Muscle layer of colon (tissue), 2 donors: Measurements from ENCODE around the gene APIP.

Source experiments
- H3K27ac ChIP-seq: one replicate; pipeline ENCODE4 v1.7.0; 2013; ENCODE audit warnings: low read depth, mild to moderate bottlenecking, low read length, moderate library complexity
- H3K27me3 ChIP-seq, 2 donors: one replicate each; pipeline ENCODE4 v1.7.0; 2013; ENCODE audit warnings: low read length in 2 of 2, mild to moderate bottlenecking in 2 of 2; ENCODE audit not compliant: insufficient read depth in 2 of 2, control insufficient read depth in 1 of 2
- H3K36me3 ChIP-seq: one replicate; pipeline ENCODE4 v1.7.0; 2013; ENCODE audit warnings: mild to moderate bottlenecking, low read length; ENCODE audit not compliant: insufficient read depth
- H3K4me1 ChIP-seq: one replicate; pipeline ENCODE4 v1.7.0; 2013; ENCODE audit warnings: mild to moderate bottlenecking, low read length; ENCODE audit not compliant: insufficient read depth
- H3K4me3 ChIP-seq, 2 donors: one replicate each; pipeline ENCODE4 v1.7.0; 2013; ENCODE audit warnings: low read length in 2 of 2, low read depth in 1 of 2, mild to moderate bottlenecking in 1 of 2, moderate library complexity in 1 of 2
- H3K9ac ChIP-seq: one replicate; pipeline ENCODE4 v1.7.0; 2013; ENCODE audit warnings: low read length
- H3K9me3 ChIP-seq: one replicate; pipeline ENCODE4 v1.7.0; 2013; ENCODE audit warnings: mild to moderate bottlenecking, low read length
- donor health status: abdominal sarcoma.
- donor health status: Adenocarcinoma of cecum.

The APIP gene

DNA sequence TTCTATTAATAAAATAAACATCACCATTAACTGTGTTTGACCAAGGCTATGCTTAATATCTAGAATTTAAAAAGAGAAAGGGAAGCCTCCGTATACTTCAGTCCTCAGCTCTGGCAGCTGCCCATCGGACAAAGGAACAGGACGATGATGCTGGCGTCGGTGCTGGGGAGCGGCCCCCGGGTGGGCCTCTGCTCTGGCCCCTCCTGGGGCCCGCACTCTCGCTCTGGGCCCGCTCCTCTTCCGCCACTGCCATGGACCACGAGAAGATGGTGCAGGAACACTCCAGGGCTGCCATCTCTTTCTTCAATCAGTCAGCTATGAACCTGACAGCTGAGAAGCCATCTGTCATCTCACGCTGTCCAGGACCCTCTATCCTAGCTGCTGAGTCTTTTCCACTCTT, 25.5 kb upstream of the APIP start:
- Histone ChIP-seq H3K9ac (no peak overlapping the region), H3K36me3 (no peaks in the 10 kb centered on the region), H3K4me1 (peaks cover 15% of the 10 kb centered on the region), H3K27me3 (no peaks in the 10 kb centered on the region), H3K9me3 (no peaks in the 10 kb centered on the region), H3K4me3 (no peak overlapping the region), H3K27ac (no peak overlapping the region)

DNA sequence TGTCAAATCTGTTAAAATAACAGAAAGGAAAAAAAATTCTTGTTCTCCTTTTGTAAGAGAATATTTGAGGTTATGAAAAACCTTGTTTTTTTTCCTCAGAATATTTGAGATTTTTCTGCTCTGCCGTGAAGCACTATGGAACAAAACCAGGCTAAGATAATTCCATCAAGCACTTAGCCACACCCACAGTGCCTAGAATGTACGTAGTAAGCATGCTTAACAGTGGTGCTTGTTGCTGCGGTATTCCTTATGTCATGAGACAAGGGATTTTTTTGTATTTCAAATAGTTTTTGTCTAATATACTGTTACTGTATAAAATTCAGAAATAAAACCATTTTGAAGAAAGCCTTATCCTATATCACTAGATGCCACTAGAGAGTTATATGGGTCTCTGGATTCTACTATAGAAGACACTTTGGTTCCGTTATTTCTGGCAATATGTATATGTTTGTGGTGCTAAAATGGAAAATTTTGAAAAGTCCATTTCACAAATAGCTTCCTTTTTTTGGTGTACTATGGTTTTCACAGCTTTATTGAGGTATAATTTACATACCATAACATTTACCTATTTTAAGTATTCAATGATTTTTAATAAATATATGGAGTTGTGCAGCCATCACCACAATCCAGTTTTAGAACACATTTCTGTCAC, 24.0 kb upstream of the APIP start:
- no peak overlapping the region for H3K4me3 ChIP-seq
- no peak overlapping the region for H3K9ac ChIP-seq
- H3K36me3 ChIP-seq, result no peaks in the 10 kb centered on the region
- no peaks in the 10 kb centered on the region for H3K27me3 ChIP-seq
- no peaks in the 10 kb centered on the region for H3K9me3 ChIP-seq
- H3K27ac ChIP-seq, result no peak overlapping the region
- H3K4me1 ChIP-seq, result peaks cover 15% of the 10 kb centered on the region

DNA sequence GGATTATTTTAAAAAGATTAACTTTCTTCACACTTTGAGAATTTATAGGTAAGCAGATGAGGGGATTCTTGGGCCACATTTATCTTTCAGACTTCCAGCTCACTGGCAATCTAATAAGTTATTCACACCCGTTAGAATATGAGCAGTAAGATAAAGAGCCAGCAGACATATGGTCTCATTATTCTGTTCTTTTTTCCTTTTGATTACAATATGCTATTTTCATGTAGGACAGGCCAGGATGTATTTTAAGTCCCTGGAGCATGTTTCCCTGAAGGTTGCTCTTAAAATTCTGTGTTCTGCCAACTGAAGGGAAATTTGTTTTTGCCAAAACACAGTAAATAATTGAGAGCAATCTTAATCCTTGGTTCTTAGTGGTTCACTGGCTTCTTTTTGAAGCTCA, 22.4 kb upstream of the APIP start:
- no peaks in the 10 kb centered on the region for H3K27me3 ChIP-seq
- H3K36me3 ChIP-seq, result no peaks in the 10 kb centered on the region
- no peak overlapping the region for H3K27ac ChIP-seq
- no peak overlapping the region for H3K9ac ChIP-seq
- H3K4me3 ChIP-seq, result no peak overlapping the region
- peaks cover 15% of the 10 kb centered on the region for H3K4me1 ChIP-seq
- no peaks in the 10 kb centered on the region for H3K9me3 ChIP-seq

DNA sequence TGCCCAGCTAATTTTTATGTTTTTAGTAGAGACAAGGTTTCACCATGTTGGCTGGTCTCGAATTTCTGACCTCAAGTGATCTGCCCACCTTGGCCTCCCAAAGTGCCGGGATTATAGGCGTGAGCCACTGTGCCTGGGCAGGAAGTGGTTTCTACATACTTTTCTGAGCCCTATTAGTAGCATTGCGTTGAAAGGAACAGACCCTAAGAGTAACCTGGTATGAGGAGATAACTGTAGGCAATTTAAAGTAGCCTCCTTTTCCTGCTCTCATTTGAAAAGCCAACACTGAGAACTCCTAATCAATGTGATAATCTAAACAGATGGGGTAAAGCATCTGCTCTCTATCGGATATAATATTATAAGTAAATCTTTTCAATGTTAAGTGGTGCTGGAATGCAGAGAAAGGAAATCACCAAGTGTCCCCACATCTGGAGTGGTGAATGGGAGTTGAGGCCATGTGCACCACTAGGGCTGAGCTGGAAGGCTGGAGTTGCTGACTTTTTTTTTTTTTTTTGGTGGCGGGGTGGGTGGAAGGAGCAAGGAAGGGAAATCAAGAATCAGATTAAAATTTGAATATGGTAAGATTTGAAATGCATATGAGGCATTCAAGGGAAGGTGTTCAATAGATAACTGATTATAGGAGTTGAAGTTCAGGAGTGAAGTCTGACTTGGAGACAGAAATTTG, 20.9 kb upstream of the APIP start:
- Histone ChIP-seq H3K4me1 (peaks cover 15% of the 10 kb centered on the region), H3K9ac (no peak overlapping the region), H3K9me3 (no peaks in the 10 kb centered on the region), H3K27ac (no peak overlapping the region), H3K4me3 (no peak overlapping the region), H3K27me3 (no peaks in the 10 kb centered on the region), H3K36me3 (peaks cover 5% of the 10 kb centered on the region)

DNA sequence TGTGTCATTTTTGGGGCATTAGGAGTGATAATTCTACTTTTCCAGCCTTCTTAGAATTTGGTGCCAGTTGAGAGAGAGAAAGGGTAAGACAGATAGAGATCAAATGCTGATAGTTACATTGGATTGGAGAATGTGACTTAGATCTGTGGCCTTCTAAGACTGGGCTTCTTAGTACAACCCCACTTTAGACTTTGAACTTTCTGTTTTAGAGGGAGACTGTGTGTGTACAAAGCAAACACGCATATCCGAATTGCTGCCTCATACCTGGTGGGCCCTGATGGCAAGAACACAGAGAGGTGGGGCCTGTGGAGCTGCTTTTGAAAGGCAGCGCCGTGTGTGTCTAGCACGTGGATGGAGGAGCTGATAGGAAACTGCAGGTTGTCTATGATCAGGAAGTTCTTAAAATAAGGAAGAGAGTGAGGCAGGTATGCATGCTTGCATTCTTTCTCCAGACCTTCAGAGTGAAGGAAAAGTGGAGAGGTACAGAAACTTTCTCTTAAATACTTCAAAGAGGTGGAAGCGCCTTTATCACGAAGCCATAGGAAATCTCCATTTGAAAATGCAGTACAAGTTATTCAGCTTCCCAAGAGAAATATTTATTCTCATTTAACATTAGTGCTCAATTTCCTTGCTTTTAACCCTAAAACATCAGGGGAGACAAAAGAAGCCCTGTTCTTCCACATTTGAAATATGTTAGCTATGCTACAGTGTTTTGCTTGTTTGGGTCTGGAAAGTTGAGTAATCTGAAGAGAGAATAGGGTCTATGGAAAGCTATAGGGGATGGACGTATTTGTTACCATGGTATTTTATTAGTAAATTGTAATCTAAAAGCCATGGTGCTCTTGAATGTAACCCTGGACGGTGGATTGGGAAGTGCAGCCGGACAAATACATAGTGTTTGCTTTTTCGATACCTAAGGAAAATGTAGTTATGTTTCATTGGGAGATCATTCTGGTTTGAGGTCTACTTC, 13.9 kb upstream of the APIP start:
- H3K36me3 ChIP-seq, result peaks cover 5% of the 10 kb centered on the region
- no peaks in the 10 kb centered on the region for H3K9me3 ChIP-seq
- peaks cover 16% of the 10 kb centered on the region for H3K4me1 ChIP-seq
- H3K4me3 ChIP-seq, result no peak overlapping the region
- no peak overlapping the region for H3K9ac ChIP-seq
- no peak overlapping the region for H3K27ac ChIP-seq
- H3K27me3 ChIP-seq, result no peaks in the 10 kb centered on the region

DNA sequence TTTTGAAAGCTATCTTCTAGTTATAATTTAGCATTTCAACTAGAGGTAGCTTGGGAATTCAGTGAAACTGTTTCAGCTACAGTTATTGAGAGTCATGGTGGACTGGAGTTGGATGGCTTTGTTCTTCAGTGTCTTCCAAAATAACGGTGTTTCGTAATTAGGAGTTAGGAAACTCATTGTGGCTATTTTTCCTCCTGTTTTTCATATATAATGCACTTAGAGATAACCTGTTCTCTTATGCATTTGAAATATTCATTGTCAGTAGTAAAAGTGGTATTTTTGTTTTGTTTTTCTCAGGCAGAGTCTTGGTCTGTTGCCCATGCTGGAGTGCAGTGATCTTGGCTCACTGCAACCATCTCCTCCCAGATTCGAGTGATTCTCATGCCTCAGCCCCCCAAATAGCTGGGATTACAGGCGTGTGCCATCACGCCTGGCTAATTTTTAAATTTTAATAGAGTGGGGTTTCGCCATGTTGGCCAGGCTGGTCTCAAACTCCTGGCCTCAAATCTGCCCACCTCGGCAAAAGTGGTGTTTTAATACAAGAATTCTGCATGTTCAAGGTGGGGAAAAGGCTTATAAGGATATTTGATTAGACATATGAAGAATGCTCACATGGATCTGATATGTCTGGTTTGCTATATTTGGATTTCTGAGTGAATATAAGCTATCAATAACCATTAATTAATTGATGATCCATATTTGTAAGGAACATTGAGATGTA, 12.9 kb upstream of the APIP start:
- Histone ChIP-seq H3K27me3 (no peaks in the 10 kb centered on the region), H3K36me3 (peaks cover 5% of the 10 kb centered on the region), H3K4me1 (peaks cover 20% of the 10 kb centered on the region), H3K9ac (no peak overlapping the region), H3K9me3 (no peaks in the 10 kb centered on the region), H3K4me3 (no peak overlapping the region), H3K27ac (no peak overlapping the region)

DNA sequence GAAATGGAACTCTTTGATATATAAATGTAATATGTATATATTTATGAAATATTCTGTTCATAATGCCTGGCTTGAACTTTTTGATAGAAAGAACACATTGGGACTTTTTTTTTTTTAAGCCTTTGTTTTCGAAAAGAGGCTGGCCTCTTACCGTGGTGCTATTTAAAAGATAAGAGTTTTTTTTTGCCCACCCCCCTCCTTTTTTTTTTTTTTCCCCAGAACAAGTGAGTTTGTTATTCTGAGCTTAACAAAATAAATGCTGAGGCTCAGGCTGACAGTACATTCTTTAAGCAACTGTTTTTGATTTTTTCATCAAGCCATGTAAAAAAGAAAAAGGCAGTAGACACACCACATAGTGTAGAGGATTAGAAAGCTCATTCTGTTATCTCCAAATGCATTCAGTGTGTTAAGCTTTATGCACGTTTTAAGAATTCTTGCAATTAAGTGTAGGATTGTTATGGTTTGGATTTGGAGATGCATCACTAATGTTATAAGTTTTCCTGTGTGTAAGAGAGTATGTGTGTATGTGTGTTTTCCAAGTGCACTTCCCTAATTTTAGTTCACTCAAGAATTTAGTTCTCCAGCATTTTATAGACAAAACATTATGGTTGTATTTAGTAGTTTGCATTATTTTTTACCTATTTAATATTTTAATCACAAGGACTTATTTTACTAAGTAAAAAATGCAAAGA, 12.2 kb upstream of the APIP start:
- Histone ChIP-seq H3K9me3 (no peaks in the 10 kb centered on the region), H3K27me3 (no peaks in the 10 kb centered on the region), H3K9ac (no peak overlapping the region), H3K4me1 (peaks cover 20% of the 10 kb centered on the region), H3K27ac (no peak overlapping the region), H3K36me3 (peaks cover 5% of the 10 kb centered on the region), H3K4me3 (no peak overlapping the region)

DNA sequence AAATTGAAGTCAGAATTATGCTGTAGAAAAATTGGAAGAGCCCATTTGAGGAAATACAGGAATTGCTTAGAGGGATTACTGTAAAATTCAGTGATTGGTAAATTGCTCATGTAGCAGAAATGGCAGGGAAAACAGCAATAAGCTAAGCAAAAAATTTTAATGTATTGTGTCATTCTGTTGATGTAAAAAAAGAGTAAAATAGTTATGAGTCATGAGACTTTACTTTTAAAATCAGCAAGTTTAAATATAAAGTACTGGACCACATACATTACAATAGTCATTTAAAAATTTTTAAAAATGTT, 10.6 kb upstream of the APIP start:
- Histone ChIP-seq H3K4me3 (no peak overlapping the region), H3K4me1 (peaks cover 20% of the 10 kb centered on the region), H3K9me3 (no peaks in the 10 kb centered on the region), H3K9ac (no peak overlapping the region), H3K27me3 (no peaks in the 10 kb centered on the region), H3K36me3 (no peaks in the 10 kb centered on the region), H3K27ac (no peak overlapping the region)

DNA sequence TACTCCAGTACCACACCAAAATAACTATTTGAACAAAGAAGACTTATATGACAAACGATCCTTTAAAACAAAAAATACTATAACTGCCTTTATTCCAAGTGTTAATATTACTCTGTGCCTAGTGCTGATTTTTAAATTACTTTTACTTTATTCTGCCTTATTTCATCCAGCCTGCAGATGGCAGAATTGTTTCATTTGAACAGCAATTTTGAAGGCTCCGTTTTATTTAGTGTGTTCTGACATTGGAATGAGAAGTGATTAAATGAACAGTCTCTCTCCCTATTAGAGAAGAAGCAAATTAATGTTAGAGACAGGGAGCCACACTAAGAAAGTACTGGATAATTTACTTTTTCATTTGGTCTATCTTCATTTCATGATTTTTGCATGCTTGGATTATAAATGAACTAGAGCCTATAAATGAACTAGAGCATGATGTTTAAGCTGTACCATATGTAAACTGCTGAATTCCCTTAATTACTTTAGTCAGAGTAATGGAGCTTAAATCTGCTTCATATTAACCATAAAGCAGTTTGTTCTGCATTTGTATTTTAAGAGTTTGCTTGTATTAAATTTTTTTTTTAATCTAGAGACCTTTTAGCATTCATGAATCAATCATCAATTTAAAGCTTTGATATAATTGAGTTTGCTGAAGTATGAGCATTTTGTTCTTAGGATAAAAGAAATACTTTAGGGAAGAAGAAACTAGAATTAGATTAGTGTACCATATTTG, 10.1 kb upstream of the APIP start:
- Histone ChIP-seq H3K36me3 (no peaks in the 10 kb centered on the region), H3K4me1 (peaks cover 20% of the 10 kb centered on the region), H3K9ac (no peak overlapping the region), H3K4me3 (no peak overlapping the region), H3K27me3 (no peaks in the 10 kb centered on the region), H3K9me3 (no peaks in the 10 kb centered on the region), H3K27ac (no peak overlapping the region)

DNA sequence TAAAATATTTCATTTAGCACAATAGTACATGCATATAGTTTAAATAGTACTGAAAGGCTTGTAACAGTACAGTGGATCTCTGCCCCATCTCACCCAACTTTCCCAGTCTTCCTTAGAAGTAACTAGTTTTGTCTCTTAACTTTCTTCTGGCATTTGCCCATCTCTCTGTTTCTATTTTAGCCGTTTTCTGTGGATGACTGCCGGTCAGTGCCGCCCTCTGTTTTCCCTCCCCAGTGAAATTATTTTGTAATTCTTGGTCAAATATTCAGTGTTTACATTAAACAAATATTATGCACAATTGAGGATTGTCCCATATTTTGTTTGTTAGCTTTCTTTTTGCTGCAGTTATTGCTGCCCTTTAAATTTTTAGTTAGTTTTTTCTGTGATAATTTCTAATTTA, 8.5 kb upstream of the APIP start:
- no peaks in the 10 kb centered on the region for H3K27me3 ChIP-seq
- no peaks in the 10 kb centered on the region for H3K9me3 ChIP-seq
- H3K4me1 ChIP-seq, result peaks cover 18% of the 10 kb centered on the region
- no peak overlapping the region for H3K9ac ChIP-seq
- no peak overlapping the region for H3K4me3 ChIP-seq
- H3K36me3 ChIP-seq, result no peaks in the 10 kb centered on the region
- no peak overlapping the region for H3K27ac ChIP-seq
